Astrocyte (in vitro differentiated cells and primary cell): ENCODE results near the gene SEC11A.

Experiments used
- CTCF ChIP-seq: IDR thresholded peaks from 2 replicates; pipeline ENCODE4 v1.5.1; 2011; ENCODE audit warnings: low read depth, mild to moderate bottlenecking, inconsistent platforms, low read length, moderate library complexity; ENCODE audit not compliant: insufficient read depth
- EZH2 ChIP-seq: IDR thresholded peaks from 2 replicates; pipeline ENCODE4 v1.6.1; 2012; ENCODE audit warnings: mild to moderate bottlenecking, low read length, inconsistent platforms; ENCODE audit not compliant: insufficient read depth

GRCh38 chr15:84714372-84714771 is 1.6 kb downstream of the SEC11A start:
- TF ChIP-seq CTCF (no peak), EZH2 (no peak)
